H1 (cell line): Measurements from ENCODE around the gene CHCHD3. TPM values are rescaled to one million over a fixed set of nuclear protein-coding genes. Genes with fewer than 3 reads are reported as not detected.

Experiments used
- BCL11A ChIP-seq, 2 experiments: IDR thresholded peaks; one replicate each; pipeline ENCODE4 v1.6.1; 2011; ENCODE audit warnings: low read depth in 2 of 2, low read length in 2 of 2, mild to moderate bottlenecking in 2 of 2
- CHD2 ChIP-seq: IDR thresholded peaks from 2 replicates; pipeline ENCODE4 v1.6.1; 2012; ENCODE audit warnings: low read length, improper control_type of control experiment
- E2F6 ChIP-seq: IDR thresholded peaks from 2 replicates; pipeline ENCODE4 v1.6.1; 2012; ENCODE audit warnings: inconsistent platforms
- EP300 ChIP-seq, 2 experiments: IDR thresholded peaks; 1 replicate in 1 of 2; 2 replicates in 1 of 2; pipeline ENCODE4 v1.6.1; 2011 to 2012; ENCODE audit warnings: low read depth in 2 of 2, low read length in 2 of 2, mild to moderate bottlenecking in 2 of 2, borderline replicate concordance in 1 of 2, inconsistent platforms in 1 of 2, moderate library complexity in 1 of 2
- KDM5A ChIP-seq: fragments of 200-600 bp; IDR thresholded peaks from 2 replicates; pipeline ENCODE4 v1.7.1; 2012; ENCODE audit warnings: mild to moderate bottlenecking, low read length, inconsistent platforms, mixed read lengths
- SAP30 ChIP-seq: fragments of 300-600 bp; sonication (generic); IDR thresholded peaks from 2 replicates; pipeline ENCODE4 v1.7.1; 2012; ENCODE audit warnings: low read length, moderate library complexity, mild to moderate bottlenecking, inconsistent platforms; ENCODE audit not compliant: insufficient read depth, insufficient replicate concordance
- TAF1 ChIP-seq: IDR thresholded peaks from 2 replicates; pipeline ENCODE4 v1.6.1; 2011; ENCODE audit warnings: mild to moderate bottlenecking, low read depth, low read length
- TEAD4 ChIP-seq: IDR thresholded peaks from 2 replicates; pipeline ENCODE4 v1.6.1; 2012; ENCODE audit warnings: low read depth, low read length, inconsistent platforms, mixed read lengths
- polyA plus RNA-seq, 7 experiments: library from polyadenylated mRNA; depleted of rRNA in 3 of 7; stranded (reverse) in 5 of 7; unstranded in 2 of 7; fragments of >200 nt in 5 of 7; fragments of 200-250 nt in 2 of 7; gene quantifications; 1 replicate in 5 of 7; 2 replicates in 1 of 7; 4 replicates in 1 of 7; pipeline versions ENCODE4 v1.2.1 to v1.2.3, GENCODE V29; 2011 to 2013; ENCODE audit warnings: missing spikeins in 2 of 7, mixed read lengths in 2 of 7
- total RNA-seq: library from RNA; stranded (reverse); fragmentation: NEBNext Ultra II Directional; extraction: Animal tissue kit (Norgen Biotek cat#: 25700); gene quantifications from 2 replicates; pipeline ENCODE4 v1.2.1, GENCODE V29; 2021

Gene CHCHD3
- total and polyA plus RNA-seq, 2 of the 8 experiments (the other 6 are each of a cell fraction or from before 2014, with no cell fraction given) = 42.9 to 137 TPM

- TF ChIP-seq KDM5A (no peak), TAF1 (no peak), E2F6 (no peak), TEAD4 (no peak), SAP30 (no peak), CHD2 (no peak), BCL11A (IDR thresholded peaks at IDR 0.05; ENCODE audit: low read depth in 2 of 2, low read length in 2 of 2) (no peak), EP300 (IDR thresholded peaks at IDR 0.05; ENCODE audit: borderline replicate concordance in 1 of 2, low read depth in 2 of 2, low read length in 2 of 2) (no peak)
These were observed 55.6 kb downstream of the CHCHD3 start (continued) for GRCh38 chr7:133026210-133026859.
